Activated CD8-positive, alpha-beta T cell treated with anti-CD3 and anti-CD28 coated beads for 36 hours (primary cell): Measurements from ENCODE around the gene LPP. TPM values are rescaled to one million over a fixed set of nuclear protein-coding genes. Genes with fewer than 3 reads are reported as not detected.

Experiments used
- ATAC-seq: fragments of 200-7000 bp; cut with Tn5 transposase; one replicate; pipeline ENCODE4 v1.10.0; 2021; ENCODE audit warnings: mild to moderate bottlenecking, moderate library complexity
- CTCF ChIA-PET: fragments of 350-600 bp; sonication (Branson Sonifier 250); formaldehyde crosslinking; loops from one replicate; lab custom pipeline; 2021; ENCODE audit warnings: antibody characterized with exemption; lab: Charles Lee
- POLR2A ChIA-PET: fragments of 350-600 bp; sonication (Branson Sonifier 250); formaldehyde crosslinking; loops from one replicate; lab custom pipeline; 2021; ENCODE audit warnings: antibody characterized with exemption; lab: Charles Lee
- DNase-seq: peaks from one replicate; pipeline ENCODE4 v3.0.0-alpha.2; 2020
- H3K27ac Mint-ChIP-seq: one replicate; pipeline ENCODE4 v1.8.0; 2021; ENCODE audit warnings: mild to moderate bottlenecking, mixed read lengths
- H3K27me3 Mint-ChIP-seq: one replicate; pipeline ENCODE4 v1.8.0; 2021; ENCODE audit warnings: mixed read lengths
- H3K36me3 Mint-ChIP-seq: one replicate; pipeline ENCODE4 v1.8.0; 2021; ENCODE audit warnings: low read depth, mixed read lengths
- H3K4me1 Mint-ChIP-seq: one replicate; pipeline ENCODE4 v1.8.0; 2021; ENCODE audit warnings: low read depth, mixed read lengths
- H3K4me3 Mint-ChIP-seq: one replicate; pipeline ENCODE4 v1.8.0; 2021; ENCODE audit warnings: mild to moderate bottlenecking, moderate library complexity, mixed read lengths
- H3K9me3 Mint-ChIP-seq: one replicate; pipeline ENCODE4 v1.8.0; 2021; ENCODE audit warnings: mixed read lengths
- CTCF ChIP-seq: fragments of 200-600 bp; IDR thresholded peaks from one replicate; pipeline ENCODE4 v1.8.0; 2022; ENCODE audit warnings: antibody characterized with exemption, mild to moderate bottlenecking
- intact Hi-C: fragments of 100-400 bp; cut with micrococcal nuclease; formaldehyde crosslinking; loops from one replicate; pipeline ENCODE4 v1.10.0; 2022
- total RNA-seq, 2 experiments: library from RNA; stranded (reverse); gene quantifications; one replicate each; pipeline ENCODE4 v1.2.3, GENCODE V29; 2021

The LPP gene
- total RNA-seq, 2 experiments from 2014 or later, result 16.4 to 22.6 TPM

- ATAC-seq, result no peak
- CTCF ChIA-PET, result no interaction called here
- POLR2A ChIA-PET, result no interaction called here
- Mint-ChIP-seq H3K36me3 (no peaks in the 10 kb centered on the region), H3K9me3 (no peaks in the 10 kb centered on the region), H3K27ac (no peak overlapping the region), H3K4me1 (peaks cover 9% of the 10 kb centered on the region), H3K27me3 (no peaks in the 10 kb centered on the region), H3K4me3 (no peak overlapping the region)
- TF ChIP-seq CTCF, result no peak
- no peak for DNase-seq
- intact Hi-C loops, result no loop called here
These were observed 751.6 kb downstream of the LPP start for GRCh38 chr3:188905547-188905946.

- Mint-ChIP-seq H3K4me3 (no peak overlapping the region), H3K4me1 (peaks cover 7% of the 10 kb centered on the region), H3K36me3 (no peaks in the 10 kb centered on the region), H3K9me3 (no peaks in the 10 kb centered on the region), H3K27ac (no peak overlapping the region), H3K27me3 (no peaks in the 10 kb centered on the region)
- ATAC-seq, result no peak
- no peak for DNase-seq
- intact Hi-C loops, result no loop called here
- CTCF ChIA-PET, result no interaction called here
- TF ChIP-seq CTCF, result no peak
- POLR2A ChIA-PET, result no interaction called here
These were observed 752.3 kb downstream of the LPP start for GRCh38 chr3:188906236-188906635.

GRCh38 chr3:188908002-188908850 lies 754.3 kb downstream of the LPP start:
- DNase-seq (no peak), ATAC-seq (peak; percentile 61)
- Mint-ChIP-seq H3K9me3 (peaks cover 2% of the 10 kb centered on the region), H3K4me1 (peaks cover 7% of the 10 kb centered on the region), H3K27me3 (no peaks in the 10 kb centered on the region), H3K27ac (no peak overlapping the region), H3K4me3 (no peak overlapping the region), H3K36me3 (peaks cover 2% of the 10 kb centered on the region)
- ChIA-PET CTCF (interaction anchor here (2.0 kb wide), 1 partner anchor 47 kb away, joined by 6 read pairs; no protein-coding TSS in a partner anchor), POLR2A (interaction anchor here (0.6 to 0.9 kb wide), 2 partner anchors 9 to 1154 kb away, joined by 3 to 4 read pairs; no protein-coding TSS in a partner anchor)
- no peak for TF ChIP-seq CTCF
- intact Hi-C loops, result no loop called here

GRCh38 chr3:188911026-188911850 lies 757.3 kb downstream of the LPP start:
- no peak for ATAC-seq
- Mint-ChIP-seq H3K27ac (no peak overlapping the region), H3K4me3 (no peak overlapping the region), H3K27me3 (no peaks in the 10 kb centered on the region), H3K36me3 (peaks cover 2% of the 10 kb centered on the region), H3K4me1 (peaks cover 29% of the 10 kb centered on the region), H3K9me3 (peaks cover 8% of the 10 kb centered on the region)
- ChIA-PET CTCF (no interaction called here), POLR2A (interaction anchor here (0.6 kb wide), 1 partner anchor 25 kb away, joined by 3 read pairs; no protein-coding TSS in a partner anchor)
- intact Hi-C loops, result no loop called here
- DNase-seq, result no peak
- TF ChIP-seq CTCF, result no peak
